Dedifferentiated amniotic fluid mesenchymal stem cell (primary cell): ENCODE data around the gene FSHR.

ENCODE experiments used
- DNase-seq: peaks from one replicate; pipeline ENCODE4 v3.0.0-alpha.2; 2016; ENCODE audit errors: extremely low spot score

The FSHR gene

GRCh38 chr2:49032126-49032525 is 122.2 kb downstream of the FSHR start:
- DNase-seq: no peak

- DNase-seq: no peak
These were observed 124.9 kb downstream of the FSHR start for GRCh38 chr2:49029406-49029805.

- DNase-seq: no peak
These were observed 126.2 kb downstream of the FSHR start for GRCh38 chr2:49028101-49028500.

- DNase-seq: no peak
These were observed 127.6 kb downstream of the FSHR start for GRCh38 chr2:49026706-49027105.

GRCh38 chr2:49021271-49021670 is 133.0 kb downstream of the FSHR start:
- no peak for DNase-seq

GRCh38 chr2:49005261-49005660 is 149.1 kb downstream of the FSHR start:
- DNase-seq: no peak

GRCh38 chr2:49004036-49004626 is 150.2 kb downstream of the FSHR start:
- DNase-seq: no peak

- DNase-seq: no peak
These were observed 151.1 kb downstream of the FSHR start for GRCh38 chr2:49003201-49003600.

- DNase-seq: no peak
These were observed 151.6 kb downstream of the FSHR start for GRCh38 chr2:49002750-49003149.

GRCh38 chr2:49000695-49001094 is 153.6 kb downstream of the FSHR start:
- DNase-seq: no peak

GRCh38 chr2:48998449-48998848 is 155.9 kb downstream of the FSHR start:
- DNase-seq: no peak

- DNase-seq: no peak
These were observed 160.7 kb downstream of the FSHR start for GRCh38 chr2:48993576-48993975.

GRCh38 chr2:48991415-48992131 is 162.7 kb downstream of the FSHR start:
- DNase-seq: no peak

- DNase-seq: no peak
These were observed 169.4 kb downstream of the FSHR start for GRCh38 chr2:48984922-48985321.

GRCh38 chr2:48983551-48983950 is 170.8 kb downstream of the FSHR start:
- DNase-seq: no peak

- DNase-seq: no peak
These were observed 171.4 kb downstream of the FSHR start for GRCh38 chr2:48982887-48983435.

GRCh38 chr2:48980846-48981245 is 173.5 kb downstream of the FSHR start:
- DNase-seq: no peak

GRCh38 chr2:48979691-48980090 is 174.6 kb downstream of the FSHR start:
- no peak for DNase-seq

GRCh38 chr2:48978131-48978530 is 176.2 kb downstream of the FSHR start:
- DNase-seq: no peak

GRCh38 chr2:48971801-48972200 is 182.5 kb downstream of the FSHR start:
- DNase-seq: no peak

GRCh38 chr2:48968011-48968410 is 186.3 kb downstream of the FSHR start:
- no peak for DNase-seq

- DNase-seq: no peak
These were observed 189.1 kb downstream of the FSHR start for GRCh38 chr2:48965204-48965603.

- no peak for DNase-seq
These were observed 193.3 kb downstream of the FSHR start for GRCh38 chr2:48961009-48961408.
